NCI-H146 treated with DMSO at 0.1 percent for 48 hours (cell line): ENCODE data around the gene SDK1.
A peak's percentile ranks its signal among the peaks of the same experiment; 100 is the strongest.
"Not testable (repeated sequence)": the region's sequence is repeated elsewhere in the genome, so short reads cannot be mapped to it uniquely, and the experiment has no call there.

Source experiments
- DNase-seq: peaks from one replicate; lab custom pipeline; 2025; ENCODE audit not compliant: unreplicated experiment; lab: John Stamatoyannopoulos, UW

The SDK1 gene

DNA sequence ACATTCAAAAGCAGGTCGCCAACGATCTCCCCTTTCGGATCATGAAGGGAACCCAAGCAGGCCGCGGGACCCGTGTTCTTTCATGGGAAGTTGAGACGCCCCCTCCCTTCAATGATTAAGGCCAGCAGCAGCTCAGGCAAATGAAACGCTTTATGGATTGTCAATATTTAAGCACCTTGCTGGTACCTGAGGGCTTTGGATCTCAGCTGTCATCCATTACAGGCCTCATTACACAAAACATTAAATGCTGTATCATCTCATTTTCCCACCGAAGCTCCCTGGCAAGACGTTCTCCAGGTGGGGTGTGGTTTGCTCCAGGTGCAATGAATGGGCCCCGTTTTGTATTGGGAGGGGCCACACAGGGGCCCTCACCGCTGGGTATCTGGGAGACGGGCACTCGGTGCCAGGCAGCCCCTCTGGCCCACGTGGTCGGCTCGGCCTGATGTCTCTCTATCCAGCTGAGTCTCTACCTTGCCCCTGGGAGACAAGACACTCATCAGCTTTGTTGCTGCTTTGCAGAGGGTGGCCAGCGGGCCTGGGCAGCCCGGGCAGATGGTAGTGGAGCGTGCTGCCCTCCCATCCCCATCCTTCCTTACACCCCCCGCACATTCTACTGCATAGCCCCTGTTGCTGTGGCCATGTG is 925.0 kb downstream of the SDK1 start:
- DNase-seq, result peak; percentile 71

DNA sequence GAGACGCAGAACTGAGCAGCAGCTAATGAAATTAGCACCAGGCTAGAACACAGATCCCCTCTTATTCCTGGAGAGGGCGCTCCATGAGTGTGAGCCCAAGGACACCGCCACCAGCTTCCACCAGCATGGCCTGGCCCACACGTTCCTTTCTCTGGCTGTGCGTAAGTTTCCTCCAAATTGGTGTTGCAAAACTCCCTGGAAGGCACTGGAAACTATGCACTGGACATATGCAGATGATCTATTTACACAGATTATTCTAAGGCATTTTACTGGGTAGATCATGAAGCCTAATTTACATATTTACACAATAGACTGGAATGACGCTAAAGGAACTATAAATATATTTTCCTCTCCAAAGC is 925.5 kb downstream of the SDK1 start:
- no peak for DNase-seq

- no peak for DNase-seq
Observed at GRCh38 chr7:4227105-4228010, 926.3 kb downstream of the SDK1 start.

GRCh38 chr7:4230352-4230751 is 929.3 kb downstream of the SDK1 start:
- DNase-seq, result no peak

- no peak for DNase-seq
Observed at GRCh38 chr7:4233146-4233545, 932.1 kb downstream of the SDK1 start.

DNA sequence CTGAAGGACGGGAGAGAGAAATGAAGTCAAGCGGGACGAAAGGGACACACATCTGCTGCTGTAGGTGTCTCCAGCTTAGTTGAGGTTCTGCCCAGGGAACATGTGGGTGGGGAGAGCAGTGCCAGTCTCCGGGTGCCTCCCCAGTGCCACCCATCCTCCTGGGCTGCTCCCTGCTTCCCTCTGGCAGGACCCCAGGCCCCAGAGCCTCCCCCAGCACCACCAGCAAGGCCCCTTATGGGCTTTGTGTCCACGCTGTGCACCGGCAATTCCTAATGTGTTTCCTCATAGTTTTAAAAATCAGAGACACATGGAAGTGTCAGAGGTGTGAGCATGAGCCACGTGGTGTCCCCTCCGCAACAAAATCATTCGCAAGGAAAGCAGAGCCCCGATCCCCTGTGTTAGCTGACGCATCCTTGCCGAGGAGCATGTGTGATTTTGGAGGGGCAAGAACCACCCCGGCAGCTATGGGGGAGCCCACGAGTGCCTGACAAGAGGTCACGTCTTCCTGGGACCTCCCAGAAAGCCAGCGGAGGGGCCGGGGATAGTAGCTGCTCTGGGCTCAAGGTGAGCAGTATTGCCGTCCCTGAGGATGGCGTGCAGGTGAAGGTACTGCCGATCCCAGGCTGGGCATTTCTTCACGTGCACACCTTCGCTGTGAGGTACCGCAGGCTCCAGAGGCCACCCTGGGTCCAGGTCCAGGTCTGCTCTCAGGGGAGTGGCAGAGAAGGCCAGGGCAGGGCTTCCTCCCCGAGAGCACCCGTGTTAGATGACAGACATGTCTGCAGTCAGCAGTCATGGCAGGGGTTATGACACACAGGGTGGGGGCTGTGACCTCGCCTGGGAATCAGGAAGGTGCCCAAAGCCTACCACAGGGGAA is 932.8 kb downstream of the SDK1 start:
- no peak for DNase-seq

GRCh38 chr7:4234498-4234855 is 933.4 kb downstream of the SDK1 start:
- DNase-seq, result no peak

GRCh38 chr7:4234886-4235285 is 933.8 kb downstream of the SDK1 start:
- DNase-seq, result no peak

DNA sequence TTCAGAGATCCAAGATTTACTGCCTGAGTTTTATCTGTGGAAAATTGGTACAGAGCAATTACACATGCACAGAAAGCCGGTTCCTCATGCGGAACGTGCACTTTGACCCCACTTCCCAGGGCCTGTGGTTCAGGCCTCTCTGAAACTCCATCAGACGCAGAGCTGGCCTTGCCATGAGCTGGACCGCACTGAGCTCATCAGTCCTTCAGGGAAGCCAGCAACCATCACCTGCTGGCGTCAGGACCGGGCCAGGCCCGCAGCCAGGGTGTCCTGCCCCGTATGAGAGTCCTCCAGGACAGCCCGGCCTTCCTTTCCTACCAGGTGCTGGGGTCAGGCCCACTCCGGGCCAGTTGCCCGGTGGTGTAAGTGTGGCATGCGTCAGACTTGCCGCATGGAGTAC is 934.5 kb downstream of the SDK1 start:
- DNase-seq, result no peak

DNA sequence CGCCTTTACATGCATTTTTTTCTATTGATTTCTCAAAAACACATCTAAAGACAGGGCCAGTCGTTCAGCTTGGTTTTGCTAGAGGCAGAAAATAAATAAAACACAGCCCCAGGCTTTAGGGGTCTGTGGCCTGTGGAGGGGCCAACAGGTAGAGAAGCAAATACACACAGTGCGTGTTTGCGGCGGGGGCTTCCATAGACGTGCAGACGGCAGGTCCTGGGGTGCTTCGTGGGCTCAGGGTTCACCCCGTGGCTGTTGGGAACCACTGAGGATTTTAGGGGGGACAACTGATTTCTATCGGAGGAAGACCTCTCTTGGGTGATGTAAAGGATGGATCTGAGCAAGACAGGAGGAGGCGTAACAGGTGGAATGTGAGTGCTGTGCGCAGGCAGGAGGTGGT is 935.3 kb downstream of the SDK1 start:
- no peak for DNase-seq

- DNase-seq, result not testable (repeated sequence)
Observed at GRCh38 chr7:4236873-4237272, 935.8 kb downstream of the SDK1 start.

- DNase-seq, result no peak
Observed at GRCh38 chr7:4237296-4238235, 936.5 kb downstream of the SDK1 start.

- DNase-seq, result no peak
Observed at GRCh38 chr7:4238861-4239260, 937.8 kb downstream of the SDK1 start.

- DNase-seq, result no peak
Observed at GRCh38 chr7:4240042-4240441, 939.0 kb downstream of the SDK1 start.

DNA sequence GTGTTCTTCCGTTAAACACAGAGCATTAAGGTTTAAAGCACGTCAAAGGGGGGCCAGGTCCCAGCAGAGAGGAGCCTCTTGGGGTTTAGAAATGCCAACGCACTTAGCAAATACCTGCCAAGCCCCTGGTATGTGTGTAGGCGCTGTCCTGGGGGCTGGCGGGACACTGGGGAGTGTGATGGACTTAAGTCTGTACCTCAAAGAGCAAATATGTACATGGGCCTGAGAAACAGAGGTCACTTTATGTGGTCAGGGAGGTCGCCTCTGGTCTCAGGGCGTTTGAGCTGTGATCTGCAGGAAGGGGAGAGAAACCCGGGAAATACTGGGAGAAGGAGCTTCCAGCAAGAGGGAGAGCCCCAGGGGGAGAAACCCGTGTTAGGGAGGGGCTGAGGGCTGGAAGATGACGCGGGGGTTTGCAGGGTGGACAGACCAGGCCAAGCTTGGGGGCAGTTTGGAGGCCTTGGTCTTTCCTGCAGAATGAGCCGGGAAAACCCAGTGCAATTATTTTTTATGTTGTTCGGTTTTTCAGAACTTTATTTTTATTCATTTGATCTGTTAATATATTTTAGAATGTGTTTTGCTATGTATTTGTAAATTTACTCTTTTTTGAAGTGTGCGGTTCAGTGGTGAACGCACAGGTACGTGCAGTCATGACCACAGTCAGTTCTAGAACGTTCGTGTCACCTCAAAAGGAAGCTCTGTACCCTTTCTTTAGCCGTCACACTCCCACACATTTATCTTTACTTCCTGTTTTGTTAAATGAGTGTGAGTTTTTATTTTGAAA is 939.7 kb downstream of the SDK1 start:
- DNase-seq, result no peak

DNA sequence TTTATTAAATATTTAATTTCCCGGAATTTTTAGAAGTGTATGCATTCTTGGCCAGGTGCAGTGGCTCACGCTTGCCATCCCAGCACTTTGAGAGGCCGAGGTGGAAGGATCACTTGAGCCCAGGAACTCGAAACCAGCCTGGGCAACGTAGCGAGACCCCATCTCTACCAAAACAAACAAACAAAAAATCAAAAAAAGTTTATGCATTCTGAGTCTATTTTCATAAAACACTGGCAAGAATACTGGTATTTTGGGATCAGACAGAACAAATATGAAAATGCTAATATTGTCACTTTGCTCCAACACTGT is 940.2 kb downstream of the SDK1 start:
- no peak for DNase-seq

GRCh38 chr7:4241791-4242190 is 940.7 kb downstream of the SDK1 start:
- DNase-seq, result no peak

- no peak for DNase-seq
Observed at GRCh38 chr7:4242706-4243105, 941.7 kb downstream of the SDK1 start.

DNA sequence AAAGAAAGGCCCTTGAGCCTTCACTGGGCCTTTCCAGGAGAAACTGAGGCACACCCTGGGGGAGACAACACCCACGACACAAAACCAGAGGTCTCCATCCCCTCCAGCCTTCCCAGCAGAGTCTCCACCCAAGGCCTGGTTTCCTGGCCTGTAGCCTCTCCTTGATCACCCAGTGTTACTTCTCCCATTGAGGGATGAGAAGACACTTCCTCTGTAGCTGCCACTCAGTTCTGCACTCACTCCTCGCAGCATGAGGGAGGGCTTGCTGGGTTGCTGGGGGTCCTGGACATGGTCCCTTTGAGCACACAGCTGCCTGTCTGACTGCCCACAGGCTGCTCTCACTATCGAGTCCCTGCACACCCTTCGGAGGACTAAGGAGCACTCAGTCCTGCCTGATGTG is 943.0 kb downstream of the SDK1 start:
- DNase-seq, result no peak

DNA sequence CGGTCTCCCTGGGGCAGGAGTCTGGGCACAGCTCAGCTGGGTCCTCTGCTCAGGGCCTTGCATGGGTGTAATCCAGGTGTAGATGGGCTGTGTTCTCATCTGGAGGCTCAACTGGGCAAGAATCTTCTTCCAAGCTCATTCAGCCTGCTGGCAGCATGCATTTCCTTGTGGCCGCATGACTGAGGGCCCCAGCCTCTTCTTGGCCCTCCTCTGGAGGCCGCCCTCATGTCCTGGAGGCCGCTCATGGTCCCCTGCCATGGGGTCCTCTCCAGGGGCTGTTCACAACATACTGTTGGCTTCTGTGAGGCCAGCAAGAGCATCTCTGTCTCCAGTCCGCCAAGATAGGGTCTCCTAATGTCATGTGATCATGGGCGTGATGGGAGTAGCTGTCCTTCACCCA is 943.6 kb downstream of the SDK1 start:
- DNase-seq, result no peak
